ENCODE results near the gene MINDY2. TPM values are rescaled to one million over a fixed set of nuclear protein-coding genes. Genes with fewer than 3 reads are reported as not detected.

Gene MINDY2
- total and polyA plus RNA-seq, 2 experiments from 2014 or later = 36.3 to 47.9 TPM

- Histone ChIP-seq H4K20me1 (replicated peaks; ENCODE audit: insufficient read depth) (peaks cover 62% of the 10 kb centered on the region), H3K9me2 (ENCODE audit: insufficient read depth) (no peaks in the 10 kb centered on the region), H3K79me2 (replicated peaks; ENCODE audit: insufficient read depth) (peaks cover 100% of the 10 kb centered on the region), H3F3A (replicated peaks; ENCODE audit: low read depth) (no peaks in the 10 kb centered on the region), H3K4me2 (no peak overlapping the region), H3K4me1 (ENCODE audit: insufficient read depth) (peaks cover 72% of the 10 kb centered on the region), H3K4me3 (no peak overlapping the region), H3K27ac (ENCODE audit: low read depth) (no peak overlapping the region), H2AFZ (no peak overlapping the region), H3K36me3 (ENCODE audit: insufficient read depth) (no peaks in the 10 kb centered on the region), H3K27me3 (ENCODE audit: insufficient read depth) (no peaks in the 10 kb centered on the region)
- Mint-ChIP-seq H3K4me1 (peaks cover 56% of the 10 kb centered on the region), H3K4me3 (no peak overlapping the region), H3K27me3 (ENCODE audit: insufficient read depth, low read depth, poor library complexity) (no peaks in the 10 kb centered on the region), H3K27ac (0 out of 2 replicates have a peak overlapping the region, but pooled peaks have one; percentile 1), H3K9me3 (no peaks in the 10 kb centered on the region), H3K36me3 (ENCODE audit: low read depth) (no peaks in the 10 kb centered on the region)
- no peak for ATAC-seq
- no peak for DNase-seq (ENCODE audit: low spot score)
- no peak for TF ChIP-seq POLR2AphosphoS5 (IDR thresholded peaks at IDR 0.05; ENCODE audit: low read depth)
Observed at GRCh38 chr15:58741032-58741431, 30.1 kb upstream of the MINDY2 start.

DNA sequence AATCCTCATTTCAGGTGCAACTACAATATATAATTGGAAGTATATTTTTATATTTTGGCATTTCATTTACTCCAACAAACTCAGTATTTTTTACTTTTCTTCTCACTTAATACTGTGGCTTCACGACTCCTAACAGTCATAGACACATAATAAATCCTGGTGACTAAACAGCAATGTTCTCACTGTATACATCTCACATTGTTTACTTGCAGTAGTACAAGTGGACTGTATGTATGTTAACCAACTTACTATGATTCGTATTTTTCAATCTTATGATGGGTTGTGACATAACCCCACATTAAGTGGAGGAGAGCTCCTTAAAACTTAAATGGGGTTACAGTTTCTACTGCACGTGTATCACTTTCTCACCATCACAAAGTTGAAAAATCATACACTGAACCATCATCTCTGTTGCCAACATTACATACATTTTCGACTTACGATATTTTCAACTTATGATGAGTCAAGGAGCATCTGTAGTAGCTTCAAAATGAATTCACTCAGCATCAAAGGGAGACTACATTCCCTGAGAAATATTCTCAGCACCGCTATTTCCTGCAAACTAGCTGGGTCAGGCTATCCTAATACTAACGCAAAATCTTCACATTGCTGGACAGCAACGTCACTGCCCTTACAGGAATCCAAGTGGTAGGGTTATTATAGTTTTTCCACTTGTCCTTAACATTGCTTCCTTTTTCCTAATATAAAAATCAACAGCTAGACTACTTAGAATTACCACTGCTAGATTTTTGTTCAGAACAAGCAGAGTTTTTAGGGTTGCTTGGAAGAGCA lies 28.9 kb upstream of the MINDY2 start:
- Histone ChIP-seq H3K9me2 (ENCODE audit: insufficient read depth) (no peaks in the 10 kb centered on the region), H3K4me3 (no peak overlapping the region), H3K27me3 (ENCODE audit: insufficient read depth) (no peaks in the 10 kb centered on the region), H3F3A (replicated peaks; ENCODE audit: low read depth) (no peaks in the 10 kb centered on the region), H3K27ac (ENCODE audit: low read depth) (0 out of 2 replicates have a peak overlapping the region, but pooled peaks have one; percentile 65), H4K20me1 (replicated peaks; ENCODE audit: insufficient read depth) (peaks cover 67% of the 10 kb centered on the region), H3K36me3 (ENCODE audit: insufficient read depth) (no peaks in the 10 kb centered on the region), H2AFZ (no peak overlapping the region), H3K4me1 (ENCODE audit: insufficient read depth) (peaks cover 73% of the 10 kb centered on the region), H3K79me2 (replicated peaks; ENCODE audit: insufficient read depth) (peaks cover 100% of the 10 kb centered on the region), H3K4me2 (peak overlapping the region; percentile 50; the same call in 1 of the 2 replicates)
- TF ChIP-seq STAT1 (IDR thresholded peaks at IDR 0.05; ENCODE audit: unreplicated experiment) = no peak
- H3K36me3 Mint-ChIP-seq (ENCODE audit: low read depth) = no peaks in the 10 kb centered on the region
- no peak overlapping the region for H3K27ac Mint-ChIP-seq
- no peak for DNase-seq (ENCODE audit: low spot score)
- H3K27me3 Mint-ChIP-seq (ENCODE audit: insufficient read depth, low read depth, poor library complexity) = no peaks in the 10 kb centered on the region
- no peak for ATAC-seq
- H3K4me3 Mint-ChIP-seq = no peak overlapping the region
- H3K4me1 Mint-ChIP-seq = peaks cover 57% of the 10 kb centered on the region
- no peaks in the 10 kb centered on the region for H3K9me3 Mint-ChIP-seq

DNA sequence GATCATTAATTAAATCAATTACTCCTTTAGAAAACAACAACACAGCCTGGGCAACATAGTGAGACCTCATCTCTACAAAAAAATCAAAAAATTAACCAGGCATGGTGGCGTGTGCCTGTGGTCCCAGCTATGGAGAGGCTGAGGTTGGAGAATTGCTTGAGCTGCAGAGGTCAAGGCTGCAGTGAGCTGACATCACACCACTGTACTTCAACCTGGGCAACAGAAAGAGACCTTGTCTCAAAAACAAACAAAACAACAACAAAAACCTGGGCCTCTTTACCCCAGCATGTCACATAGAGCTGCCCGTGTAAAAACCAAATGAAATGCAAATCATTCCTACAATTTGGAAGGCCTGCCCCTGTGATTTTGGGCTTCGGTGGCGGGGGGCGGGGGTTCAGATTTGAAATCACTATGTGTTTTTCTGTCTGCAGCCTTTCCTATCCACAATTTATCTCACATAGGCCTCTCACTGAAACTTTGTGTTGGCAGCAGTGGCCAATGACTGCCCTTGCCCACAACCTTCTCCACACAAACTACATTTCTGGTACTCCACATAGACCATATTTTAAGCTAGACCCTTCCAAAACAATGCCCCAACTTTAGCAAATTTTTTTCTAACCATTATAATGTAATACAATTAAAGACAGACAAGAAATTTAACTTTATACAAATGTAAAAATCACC lies 28.1 kb upstream of the MINDY2 start:
- H3K27ac Mint-ChIP-seq = peak overlapping the region; percentile 40
- no peaks in the 10 kb centered on the region for H3K9me3 Mint-ChIP-seq
- DNase-seq (ENCODE audit: low spot score) = no peak
- no peaks in the 10 kb centered on the region for H3K27me3 Mint-ChIP-seq (ENCODE audit: insufficient read depth, low read depth, poor library complexity)
- Histone ChIP-seq H3K27me3 (ENCODE audit: insufficient read depth) (no peaks in the 10 kb centered on the region), H2AFZ (no peak overlapping the region), H3K27ac (ENCODE audit: low read depth) (peak overlapping the region; percentile 65), H3F3A (replicated peaks; ENCODE audit: low read depth) (no peaks in the 10 kb centered on the region), H3K36me3 (ENCODE audit: insufficient read depth) (no peaks in the 10 kb centered on the region), H3K4me2 (peak overlapping the region; percentile 50), H3K79me2 (replicated peaks; ENCODE audit: insufficient read depth) (peaks cover 100% of the 10 kb centered on the region), H3K9me2 (ENCODE audit: insufficient read depth) (no peaks in the 10 kb centered on the region), H3K4me3 (0 out of 2 replicates have a peak overlapping the region, but pooled peaks have one; percentile 4), H3K4me1 (ENCODE audit: insufficient read depth) (peaks cover 73% of the 10 kb centered on the region), H4K20me1 (replicated peaks; ENCODE audit: insufficient read depth) (peaks cover 66% of the 10 kb centered on the region)
- no peaks in the 10 kb centered on the region for H3K36me3 Mint-ChIP-seq (ENCODE audit: low read depth)
- peak; percentile 40 for ATAC-seq
- H3K4me3 Mint-ChIP-seq = peak overlapping the region; percentile 20; the same call in 1 of the 3 replicates
- H3K4me1 Mint-ChIP-seq = peaks cover 57% of the 10 kb centered on the region
- TF ChIP-seq CREB1 (CRISPR knock-in tag; IDR thresholded peaks at IDR 0.05; ENCODE audit: low read depth) (no peak), EZH2 (IDR thresholded peaks at IDR 0.05; ENCODE audit: low read depth, unreplicated experiment) (no peak), ZNF114 (CRISPR knock-in tag; IDR thresholded peaks at IDR 0.05) (no peak), ZNF331 (CRISPR knock-in tag; IDR thresholded peaks at IDR 0.05; ENCODE audit: low read depth) (no peak), JUNB (IDR thresholded peaks at IDR 0.05; ENCODE audit: unreplicated experiment) (no peak), EZH2phosphoT487 (IDR thresholded peaks at IDR 0.05; ENCODE audit: unreplicated experiment) (no peak), NANOG (IDR thresholded peaks at IDR 0.05; ENCODE audit: borderline replicate concordance) (no peak), STAT1 (IDR thresholded peaks at IDR 0.05; ENCODE audit: unreplicated experiment) (no peak)
- TF ChIP-seq, protein P1, sequence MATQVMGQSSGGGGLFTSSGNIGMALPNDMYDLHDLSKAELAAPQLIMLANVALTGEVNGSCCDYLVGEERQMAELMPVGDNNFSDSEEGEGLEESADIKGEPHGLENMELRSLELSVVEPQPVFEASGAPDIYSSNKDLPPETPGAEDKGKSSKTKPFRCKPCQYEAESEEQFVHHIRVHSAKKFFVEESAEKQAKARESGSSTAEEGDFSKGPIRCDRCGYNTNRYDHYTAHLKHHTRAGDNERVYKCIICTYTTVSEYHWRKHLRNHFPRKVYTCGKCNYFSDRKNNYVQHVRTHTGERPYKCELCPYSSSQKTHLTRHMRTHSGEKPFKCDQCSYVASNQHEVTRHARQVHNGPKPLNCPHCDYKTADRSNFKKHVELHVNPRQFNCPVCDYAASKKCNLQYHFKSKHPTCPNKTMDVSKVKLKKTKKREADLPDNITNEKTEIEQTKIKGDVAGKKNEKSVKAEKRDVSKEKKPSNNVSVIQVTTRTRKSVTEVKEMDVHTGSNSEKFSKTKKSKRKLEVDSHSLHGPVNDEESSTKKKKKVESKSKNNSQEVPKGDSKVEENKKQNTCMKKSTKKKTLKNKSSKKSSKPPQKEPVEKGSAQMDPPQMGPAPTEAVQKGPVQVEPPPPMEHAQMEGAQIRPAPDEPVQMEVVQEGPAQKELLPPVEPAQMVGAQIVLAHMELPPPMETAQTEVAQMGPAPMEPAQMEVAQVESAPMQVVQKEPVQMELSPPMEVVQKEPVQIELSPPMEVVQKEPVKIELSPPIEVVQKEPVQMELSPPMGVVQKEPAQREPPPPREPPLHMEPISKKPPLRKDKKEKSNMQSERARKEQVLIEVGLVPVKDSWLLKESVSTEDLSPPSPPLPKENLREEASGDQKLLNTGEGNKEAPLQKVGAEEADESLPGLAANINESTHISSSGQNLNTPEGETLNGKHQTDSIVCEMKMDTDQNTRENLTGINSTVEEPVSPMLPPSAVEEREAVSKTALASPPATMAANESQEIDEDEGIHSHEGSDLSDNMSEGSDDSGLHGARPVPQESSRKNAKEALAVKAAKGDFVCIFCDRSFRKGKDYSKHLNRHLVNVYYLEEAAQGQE (IDR thresholded peaks at IDR 0.05; ENCODE audit: unreplicated experiment) = no peak
